Pericardium fibroblast (primary cell): ENCODE data around the gene CLDN18. TPM values are rescaled to one million over a fixed set of nuclear protein-coding genes. Genes with fewer than 3 reads are reported as not detected.

Experiments used
- total RNA-seq: library from RNA; depleted of rRNA; stranded (reverse); fragments of >200 nt; gene quantifications from 2 replicates; pipeline ENCODE4 v1.2.3, GENCODE V29; 2015

CLDN18 gene
- not detected in 2 replicates for total RNA-seq

GRCh38 chr3:138009476-138010272, at the start of gene CLDN18:
Gene CLDN18, plus strand, starts transcription at chr3:138010165. Its CDS starts 61 bp downstream, at chr3:138010226.

Other genes with a start within 250 kb of the CLDN18 start
- not detected in 2 replicates for gene SOX14, start 245.8 kb upstream of the CLDN18 start, total RNA-seq
- 9.2 and 14.9 TPM in 2 replicates for gene DZIP1L, start 105.4 kb downstream of the CLDN18 start, total RNA-seq
- not detected in 2 replicates for gene A4GNT, start 122.2 kb downstream of the CLDN18 start, total RNA-seq
- gene DBR1, start 164.8 kb downstream of the CLDN18 start, total RNA-seq: 7.6 and 7.7 TPM in 2 replicates
- 24.6 and 32.7 TPM in 2 replicates for gene ARMC8, start 177.1 kb downstream of the CLDN18 start, total RNA-seq